OCI-M2 (cell line): Measurements from ENCODE around the gene KCNJ14.
A peak's percentile ranks its signal among the peaks of the same experiment; 100 is the strongest.
"Not testable (repeated sequence)": the region's sequence is repeated elsewhere in the genome, so short reads cannot be mapped to it uniquely, and the experiment has no call there.

Source experiments
- DNase-seq: peaks from one replicate; lab custom pipeline; 2025; ENCODE audit not compliant: unreplicated experiment; lab: John Stamatoyannopoulos, UW

Gene KCNJ14

GRCh38 chr19:48487544-48487943 lies 32.2 kb downstream of the KCNJ14 start:
- DNase-seq = no peak

GRCh38 chr19:48487948-48488347 lies 32.6 kb downstream of the KCNJ14 start:
- DNase-seq = no peak

GRCh38 chr19:48488478-48488877 lies 33.1 kb downstream of the KCNJ14 start:
- not testable (repeated sequence) for DNase-seq

GRCh38 chr19:48489608-48490216 lies 34.3 kb downstream of the KCNJ14 start:
- peak; percentile 20 for DNase-seq

- DNase-seq = no peak
These were observed 35.8 kb downstream of the KCNJ14 start for GRCh38 chr19:48490981-48491792.

GRCh38 chr19:48491793-48492123 lies 36.4 kb downstream of the KCNJ14 start:
- DNase-seq = no peak

GRCh38 chr19:48492925-48493717 lies 37.7 kb downstream of the KCNJ14 start:
- no peak for DNase-seq

- DNase-seq = no peak
These were observed 38.5 kb downstream of the KCNJ14 start for GRCh38 chr19:48493718-48494401.

GRCh38 chr19:48495396-48495795 lies 40.0 kb downstream of the KCNJ14 start:
- DNase-seq = no peak

- no peak for DNase-seq
These were observed 41.8 kb downstream of the KCNJ14 start for GRCh38 chr19:48496959-48497727.

GRCh38 chr19:48497728-48498594 lies 42.6 kb downstream of the KCNJ14 start:
- no peak for DNase-seq

- DNase-seq = no peak
These were observed 43.4 kb downstream of the KCNJ14 start for GRCh38 chr19:48498595-48499311.

- no peak for DNase-seq
These were observed 44.1 kb downstream of the KCNJ14 start for GRCh38 chr19:48499316-48500090.

GRCh38 chr19:48500830-48501493 lies 45.6 kb downstream of the KCNJ14 start:
- DNase-seq = no peak

- DNase-seq = peak; percentile 70
These were observed 46.3 kb downstream of the KCNJ14 start for GRCh38 chr19:48501494-48502349.

GRCh38 chr19:48502350-48503018 lies 47.1 kb downstream of the KCNJ14 start:
- DNase-seq = no peak
